Fibroblast of mammary gland (primary cell): ENCODE data around the gene SPRED2.

Source experiments
- DNase-seq: peaks from one replicate; pipeline ENCODE4 v3.0.0-alpha.2; 2010; ENCODE audit warnings: low read depth
- H3K4me3 ChIP-seq: 2 replicates; pipeline ENCODE4 v1.5.1; 2011; ENCODE audit warnings: low read depth, mild to moderate bottlenecking, low read length, moderate library complexity; ENCODE audit not compliant: control insufficient read depth
- CTCF ChIP-seq: conservative IDR thresholded peaks from 2 replicates; pipeline ENCODE4 v1.5.1; 2011; ENCODE audit warnings: low read depth, low read length, inconsistent platforms; ENCODE audit not compliant: control insufficient read depth, insufficient read depth

The SPRED2 gene

GRCh38 chr2:65417509-65418085, 14.8 kb downstream of the SPRED2 start:
- DNase-seq = no peak
- TF ChIP-seq CTCF = no peak
- no peak overlapping the region for H3K4me3 ChIP-seq

GRCh38 chr2:65416945-65417344, 15.5 kb downstream of the SPRED2 start:
- no peak overlapping the region for H3K4me3 ChIP-seq
- TF ChIP-seq CTCF = no peak
- DNase-seq = no peak

DNA sequence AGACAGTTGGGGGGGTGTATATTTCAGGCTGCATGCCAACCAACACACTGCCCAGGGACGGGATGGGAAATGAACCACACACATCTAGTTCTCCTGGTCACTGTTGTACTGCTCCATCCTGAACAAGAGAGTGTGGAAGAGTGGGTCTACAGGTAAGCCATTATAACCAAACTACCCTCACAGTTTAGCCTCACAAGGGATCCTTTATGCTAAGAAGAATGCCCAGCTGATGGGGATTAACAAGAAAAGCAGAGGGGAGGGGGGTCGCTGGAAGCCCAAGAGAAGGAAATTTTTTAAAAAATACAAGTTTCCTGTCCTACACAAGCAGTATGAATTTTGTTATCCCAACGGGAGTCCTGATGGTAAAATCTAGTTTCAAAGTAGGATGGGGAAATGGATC, 16.1 kb downstream of the SPRED2 start:
- no peak overlapping the region for H3K4me3 ChIP-seq
- no peak for TF ChIP-seq CTCF
- DNase-seq = no peak

GRCh38 chr2:65415091-65415490, 17.3 kb downstream of the SPRED2 start:
- no peak for DNase-seq
- TF ChIP-seq CTCF = no peak
- no peak overlapping the region for H3K4me3 ChIP-seq

DNA sequence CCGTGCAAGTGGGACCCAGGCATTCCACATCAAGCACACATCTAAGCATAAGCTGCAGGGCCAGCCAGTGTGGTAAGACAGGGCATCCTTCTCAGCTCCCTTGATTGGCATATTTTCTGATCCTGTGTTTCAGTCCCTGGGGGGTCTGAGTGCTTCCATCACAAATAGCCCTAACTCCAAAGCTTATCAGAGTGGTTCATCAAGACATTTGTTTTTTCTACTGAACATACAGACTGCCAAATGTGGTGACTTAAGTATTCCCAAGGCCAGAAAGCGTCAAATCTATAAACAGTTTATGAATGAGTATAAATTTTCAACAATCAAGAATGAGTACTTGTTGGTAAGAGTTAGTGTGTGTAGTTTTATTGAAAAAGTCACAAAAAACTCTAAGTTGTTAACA, 18.8 kb downstream of the SPRED2 start:
- DNase-seq = no peak
- no peak overlapping the region for H3K4me3 ChIP-seq
- TF ChIP-seq CTCF = no peak

- no peak overlapping the region for H3K4me3 ChIP-seq
- no peak for DNase-seq
- TF ChIP-seq CTCF = no peak
Observed at GRCh38 chr2:65413106-65413505, 19.3 kb downstream of the SPRED2 start.

DNA sequence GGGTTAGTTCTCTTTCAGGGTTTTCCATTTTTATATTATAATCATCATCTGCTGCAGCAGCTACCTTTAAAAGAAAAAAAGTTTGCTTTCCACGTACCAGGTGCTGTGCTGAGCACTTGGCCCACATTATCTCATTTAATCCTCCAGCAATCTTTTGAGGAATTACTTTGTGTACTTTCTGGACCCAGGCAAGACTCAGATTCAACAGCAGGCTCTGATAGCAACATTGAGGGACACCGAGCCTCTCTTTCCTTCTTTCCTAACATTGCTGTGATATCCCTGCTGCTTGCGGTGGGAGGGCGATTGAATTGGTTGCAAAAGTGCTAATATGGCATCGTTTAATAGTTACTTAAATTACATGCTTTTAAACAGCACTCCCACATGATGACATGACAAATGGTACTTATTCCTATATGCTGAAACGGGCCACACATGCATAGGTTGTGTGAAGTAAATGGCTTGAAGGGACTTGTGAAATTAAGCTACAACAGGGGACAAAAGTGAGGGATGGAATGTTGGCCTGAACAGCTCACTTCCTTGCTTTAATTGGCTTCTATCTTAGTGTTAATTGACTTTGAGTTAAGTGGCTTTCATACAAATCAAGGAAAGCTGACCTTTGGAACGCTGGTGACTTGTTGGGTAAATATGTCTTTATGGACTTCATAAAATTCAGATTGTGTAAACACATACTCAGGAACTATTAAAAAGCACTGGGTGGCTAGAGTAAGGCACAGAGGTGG, 21.2 kb downstream of the SPRED2 start:
- DNase-seq = no peak
- no peak overlapping the region for H3K4me3 ChIP-seq
- no peak for TF ChIP-seq CTCF
